ENCODE results near the gene CDC26. TPM values are rescaled to one million over a fixed set of nuclear protein-coding genes. Genes with fewer than 3 reads are reported as not detected.

CDC26 gene
- total RNA-seq, 1 experiment from 2014 or later, result 25.4 TPM

DNA sequence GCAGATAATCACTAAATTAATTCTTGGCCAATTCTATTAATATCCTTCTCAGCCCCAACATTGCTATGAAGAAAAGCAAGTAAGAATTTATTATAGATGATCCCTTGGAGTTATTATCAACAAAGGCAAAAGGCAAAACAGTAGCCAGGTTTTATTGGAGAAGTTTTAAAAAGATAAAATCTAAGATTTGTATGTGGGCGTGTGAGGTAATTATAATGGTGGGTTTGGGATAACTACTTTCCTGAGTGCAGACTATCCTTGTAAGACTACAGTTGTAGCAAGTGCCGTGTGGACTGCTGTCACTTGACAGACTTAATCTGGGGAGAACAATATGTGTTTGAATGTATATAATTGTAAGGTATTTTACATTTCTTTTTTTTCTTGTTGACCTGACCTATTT lies 30.8 kb downstream of the CDC26 start:
- TF ChIP-seq EZH2 (IDR thresholded peaks at IDR 0.05; ENCODE audit: borderline replicate concordance, low read depth, low read length, poor library complexity, severe bottlenecking), result no peak
- TF ChIP-seq, protein P1, sequence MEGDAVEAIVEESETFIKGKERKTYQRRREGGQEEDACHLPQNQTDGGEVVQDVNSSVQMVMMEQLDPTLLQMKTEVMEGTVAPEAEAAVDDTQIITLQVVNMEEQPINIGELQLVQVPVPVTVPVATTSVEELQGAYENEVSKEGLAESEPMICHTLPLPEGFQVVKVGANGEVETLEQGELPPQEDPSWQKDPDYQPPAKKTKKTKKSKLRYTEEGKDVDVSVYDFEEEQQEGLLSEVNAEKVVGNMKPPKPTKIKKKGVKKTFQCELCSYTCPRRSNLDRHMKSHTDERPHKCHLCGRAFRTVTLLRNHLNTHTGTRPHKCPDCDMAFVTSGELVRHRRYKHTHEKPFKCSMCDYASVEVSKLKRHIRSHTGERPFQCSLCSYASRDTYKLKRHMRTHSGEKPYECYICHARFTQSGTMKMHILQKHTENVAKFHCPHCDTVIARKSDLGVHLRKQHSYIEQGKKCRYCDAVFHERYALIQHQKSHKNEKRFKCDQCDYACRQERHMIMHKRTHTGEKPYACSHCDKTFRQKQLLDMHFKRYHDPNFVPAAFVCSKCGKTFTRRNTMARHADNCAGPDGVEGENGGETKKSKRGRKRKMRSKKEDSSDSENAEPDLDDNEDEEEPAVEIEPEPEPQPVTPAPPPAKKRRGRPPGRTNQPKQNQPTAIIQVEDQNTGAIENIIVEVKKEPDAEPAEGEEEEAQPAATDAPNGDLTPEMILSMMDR (conservative IDR thresholded peaks at IDR 0.05; ENCODE audit: low read depth, low read length), result no peak
- H3K4me3 ChIP-seq (ENCODE audit: low read depth, low read length, poor library complexity, severe bottlenecking), result no peak overlapping the region
- H3K4me1 ChIP-seq (ENCODE audit: insufficient read depth, low read length, poor library complexity, severe bottlenecking), result peaks cover 17% of the 10 kb centered on the region
- BruUV-seq (replicated peaks), result no TSS peak
- H3K36me3 ChIP-seq (ENCODE audit: insufficient read depth, low read length, poor library complexity, severe bottlenecking), result no peaks in the 10 kb centered on the region
- H3K9me3 ChIP-seq (ENCODE audit: low read depth, low read length, poor library complexity, severe bottlenecking), result no peaks in the 10 kb centered on the region
- intact Hi-C loops (cut with micrococcal nuclease; ENCODE audit: unreplicated experiment), result no loop called here
- no peak overlapping the region for H3K27ac ChIP-seq (ENCODE audit: low read depth, low read length, poor library complexity, severe bottlenecking)
- ChIA-PET POLR2A (ENCODE audit: low non-redundant PET) (no interaction called here), CTCF (no interaction called here)
- no peaks in the 10 kb centered on the region for H3K27me3 ChIP-seq (replicated peaks; ENCODE audit: insufficient read depth, low read depth, low read length, poor library complexity)
- DNase-seq (ENCODE audit: low spot score), result no peak

DNA sequence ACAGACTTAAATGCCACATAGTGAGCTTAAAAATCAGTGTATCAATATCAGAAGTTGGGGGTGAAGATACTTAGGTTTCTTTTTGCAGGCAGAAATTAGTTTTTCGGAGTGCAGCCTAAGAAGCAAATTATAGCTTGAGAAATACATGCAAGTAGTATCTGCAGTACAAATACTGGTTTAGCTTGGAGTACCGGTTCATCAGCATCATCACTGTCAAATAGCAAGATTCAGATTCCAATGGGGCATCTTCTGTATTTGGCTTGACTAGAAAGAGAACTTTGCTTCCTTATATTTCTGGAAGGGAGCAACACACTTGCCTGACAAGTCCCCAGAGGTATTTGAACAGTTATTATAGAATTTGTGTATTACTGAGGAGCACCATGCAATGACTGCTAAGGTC lies 34.2 kb downstream of the CDC26 start:
- TF ChIP-seq EZH2 (IDR thresholded peaks at IDR 0.05; ENCODE audit: borderline replicate concordance, low read depth, low read length, poor library complexity, severe bottlenecking), result no peak
- TF ChIP-seq, protein P1 (conservative IDR thresholded peaks at IDR 0.05; ENCODE audit: low read depth, low read length), result no peak
- Histone ChIP-seq H3K4me3 (ENCODE audit: low read depth, low read length, poor library complexity, severe bottlenecking) (no peak overlapping the region), H3K27me3 (replicated peaks; ENCODE audit: insufficient read depth, low read depth, low read length, poor library complexity) (no peaks in the 10 kb centered on the region), H3K9me3 (ENCODE audit: low read depth, low read length, poor library complexity, severe bottlenecking) (no peaks in the 10 kb centered on the region), H3K36me3 (ENCODE audit: insufficient read depth, low read length, poor library complexity, severe bottlenecking) (no peaks in the 10 kb centered on the region), H3K27ac (ENCODE audit: low read depth, low read length, poor library complexity, severe bottlenecking) (no peak overlapping the region), H3K4me1 (ENCODE audit: insufficient read depth, low read length, poor library complexity, severe bottlenecking) (peaks cover 24% of the 10 kb centered on the region)
- intact Hi-C loops (cut with micrococcal nuclease; ENCODE audit: unreplicated experiment), result no loop called here
- BruUV-seq (replicated peaks), result no TSS peak
- ChIA-PET POLR2A (ENCODE audit: low non-redundant PET) (no interaction called here), CTCF (no interaction called here)
- no peak for DNase-seq (ENCODE audit: low spot score)

DNA sequence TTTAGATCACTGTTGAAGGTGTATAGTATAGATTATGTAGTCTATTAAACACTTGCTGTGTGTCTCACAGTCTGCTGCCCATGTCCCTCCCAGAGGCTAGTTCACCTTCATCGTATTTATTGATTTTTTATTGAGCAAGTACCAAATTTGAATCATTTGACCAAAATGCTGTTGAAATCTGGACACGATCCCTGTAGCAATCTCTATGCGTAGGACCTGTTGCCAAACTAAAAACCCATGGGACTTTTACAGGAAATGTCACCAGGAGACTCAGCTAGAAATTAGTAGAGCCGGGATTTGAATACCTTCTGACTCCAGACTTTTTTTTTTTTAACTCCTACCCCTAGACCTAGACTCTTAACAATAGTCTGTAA lies 36.5 kb downstream of the CDC26 start:
- ChIA-PET POLR2A (ENCODE audit: low non-redundant PET) (no interaction called here), CTCF (no interaction called here)
- Histone ChIP-seq H3K4me3 (ENCODE audit: low read depth, low read length, poor library complexity, severe bottlenecking) (no peak overlapping the region), H3K27ac (ENCODE audit: low read depth, low read length, poor library complexity, severe bottlenecking) (no peak overlapping the region), H3K4me1 (ENCODE audit: insufficient read depth, low read length, poor library complexity, severe bottlenecking) (peaks cover 22% of the 10 kb centered on the region), H3K36me3 (ENCODE audit: insufficient read depth, low read length, poor library complexity, severe bottlenecking) (no peaks in the 10 kb centered on the region), H3K27me3 (replicated peaks; ENCODE audit: insufficient read depth, low read depth, low read length, poor library complexity) (no peaks in the 10 kb centered on the region), H3K9me3 (ENCODE audit: low read depth, low read length, poor library complexity, severe bottlenecking) (no peaks in the 10 kb centered on the region)
- intact Hi-C loops (cut with micrococcal nuclease; ENCODE audit: unreplicated experiment), result no loop called here
- DNase-seq (ENCODE audit: low spot score), result peak; percentile 47
- no TSS peak for BruUV-seq (replicated peaks)
- TF ChIP-seq, protein P1 (conservative IDR thresholded peaks at IDR 0.05; ENCODE audit: low read depth, low read length), result no peak
- TF ChIP-seq EZH2 (IDR thresholded peaks at IDR 0.05; ENCODE audit: borderline replicate concordance, low read depth, low read length, poor library complexity, severe bottlenecking), result no peak

All from A673 (cell line).